Activated CD4-positive, alpha-beta T cell treated with anti-CD3 and anti-CD28 coated beads for 1 hour (primary cell): Measurements from ENCODE around the gene GYG2.
A peak's percentile ranks its signal among the peaks of the same experiment; 100 is the strongest.
"Not testable (repeated sequence)": the region's sequence is repeated elsewhere in the genome, so short reads cannot be mapped to it uniquely, and the experiment has no call there.

Experiments used
- DNase-seq: peaks from one replicate; pipeline ENCODE4 v3.0.0-alpha.2; 2020

The GYG2 gene

DNA sequence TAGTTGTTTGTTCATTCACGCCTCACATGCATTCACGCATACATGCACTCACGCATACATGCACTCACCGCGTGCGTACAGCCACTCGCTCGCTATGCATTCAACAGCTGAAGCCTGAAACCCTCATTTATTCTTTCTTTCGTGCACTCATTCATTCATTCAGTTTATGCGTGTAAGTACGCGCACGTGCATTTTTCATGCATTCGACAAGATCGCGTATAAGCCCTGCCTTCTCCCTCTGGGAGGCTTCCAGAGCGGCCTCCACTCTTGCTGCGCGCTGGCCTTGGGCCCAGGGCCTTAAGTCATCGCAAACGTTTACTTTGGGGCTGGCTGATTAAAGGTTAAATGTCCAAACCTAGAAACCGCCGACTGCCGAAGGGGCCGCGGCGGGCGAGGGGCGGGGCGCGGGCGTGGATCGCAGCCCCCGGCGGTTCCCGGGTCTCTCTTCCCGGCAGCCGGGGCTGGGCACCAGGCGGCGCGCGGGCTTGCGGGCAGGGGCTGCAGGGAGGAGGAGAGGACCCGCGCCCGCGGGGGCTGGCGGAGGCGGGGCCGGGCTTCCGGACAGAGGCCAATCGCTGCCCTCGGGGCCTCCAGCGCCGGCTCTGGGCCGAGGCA, at the start of gene GYG2:
GYG2 (plus strand) TSS at position 587 of the 615 bp plus-strand sequence. CDS start 1,259 bp downstream, outside the sequence.
- DNase-seq, result no peak

DNA sequence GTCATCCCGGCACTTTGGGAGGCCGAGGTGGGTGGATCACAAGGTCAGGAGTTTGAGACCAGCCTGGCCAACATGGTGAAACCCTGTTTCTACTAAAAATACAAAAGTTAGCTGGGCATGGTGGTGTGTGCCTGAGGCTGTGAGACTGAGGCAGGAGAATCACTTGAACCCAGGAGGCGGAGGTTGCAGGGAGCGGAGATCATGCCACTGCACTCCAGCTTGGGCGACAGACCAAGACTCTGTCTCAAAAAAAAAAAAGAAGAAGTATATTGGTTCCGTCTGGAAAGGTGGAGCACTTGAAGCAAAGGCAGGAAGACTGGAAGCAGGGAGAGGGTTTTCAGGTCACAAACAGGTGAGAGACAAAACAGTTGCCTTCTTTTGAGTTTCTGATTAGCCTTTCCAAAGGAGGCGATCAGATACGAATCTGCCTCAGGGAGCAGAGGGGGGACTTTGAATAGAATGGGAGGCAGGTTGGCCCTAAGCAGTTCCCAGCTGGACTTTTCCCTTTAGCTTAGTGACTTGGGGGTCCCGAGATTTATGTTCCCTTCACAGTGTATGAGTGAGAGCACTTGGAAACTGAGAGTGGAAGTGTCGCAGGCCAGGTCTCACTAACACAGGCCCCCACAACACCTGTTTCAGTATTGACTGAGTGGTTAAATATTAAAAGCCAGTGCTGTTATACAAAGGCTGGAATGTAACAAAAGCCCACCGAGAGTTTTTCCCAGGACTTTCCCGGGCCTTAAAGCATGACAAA, 48.1 kb upstream of the GYG2 start:
- DNase-seq, result not testable (repeated sequence)

DNA sequence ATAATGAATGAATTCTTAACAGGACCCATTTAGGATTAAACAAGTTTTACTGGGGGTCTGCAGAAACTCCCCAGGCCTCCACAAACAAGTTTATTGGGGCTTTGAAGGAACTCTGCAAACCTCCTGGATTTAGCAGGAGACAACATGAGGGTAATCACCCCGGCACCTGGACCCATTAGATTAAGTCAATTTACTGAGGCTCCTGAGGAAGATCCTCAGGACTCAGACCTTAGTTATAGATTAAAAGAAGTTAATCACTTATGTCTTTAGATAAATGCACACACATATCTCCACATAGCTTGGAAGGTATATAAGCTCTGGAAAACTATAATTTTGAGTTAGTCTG, 47.5 kb upstream of the GYG2 start:
- DNase-seq, result no peak

DNA sequence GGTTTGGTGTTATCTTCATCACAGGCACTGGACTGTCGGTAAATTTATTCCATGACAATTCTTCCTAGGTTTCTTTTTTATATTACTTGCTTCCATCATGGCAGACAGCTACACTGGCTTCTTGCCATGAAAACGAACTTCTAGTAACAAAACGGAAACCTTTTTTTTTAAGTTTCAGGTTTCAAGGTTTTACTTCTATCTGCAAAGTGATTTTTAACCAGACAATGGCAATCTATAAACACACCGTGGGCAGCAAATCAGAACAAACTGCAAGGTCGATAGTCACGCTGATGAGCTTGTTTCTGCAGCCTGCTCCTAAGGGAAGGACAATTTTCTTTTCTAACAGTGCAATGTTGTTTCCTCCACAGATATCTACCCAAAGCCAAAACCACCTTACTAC, 47.0 kb upstream of the GYG2 start:
- no peak for DNase-seq

DNA sequence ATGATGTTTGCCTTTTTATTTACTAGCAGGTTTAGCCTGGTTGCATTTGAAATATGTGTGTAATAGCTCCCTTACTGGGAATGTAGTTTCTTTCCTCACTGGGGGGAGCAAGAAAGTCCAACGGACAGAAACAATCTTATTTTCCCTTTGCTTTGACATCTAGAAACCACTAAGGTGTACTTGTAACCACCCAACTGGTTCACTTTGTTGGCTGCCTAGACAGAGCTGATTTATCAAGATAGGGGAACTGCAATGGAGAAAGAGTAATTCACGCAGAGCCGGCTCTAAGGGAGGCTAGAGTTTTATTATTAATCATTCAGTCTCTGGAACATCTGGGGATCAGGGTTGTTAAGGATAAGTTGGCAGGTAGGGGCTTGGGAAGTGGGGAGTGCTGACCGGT, 46.6 kb upstream of the GYG2 start:
- DNase-seq, result no peak

DNA sequence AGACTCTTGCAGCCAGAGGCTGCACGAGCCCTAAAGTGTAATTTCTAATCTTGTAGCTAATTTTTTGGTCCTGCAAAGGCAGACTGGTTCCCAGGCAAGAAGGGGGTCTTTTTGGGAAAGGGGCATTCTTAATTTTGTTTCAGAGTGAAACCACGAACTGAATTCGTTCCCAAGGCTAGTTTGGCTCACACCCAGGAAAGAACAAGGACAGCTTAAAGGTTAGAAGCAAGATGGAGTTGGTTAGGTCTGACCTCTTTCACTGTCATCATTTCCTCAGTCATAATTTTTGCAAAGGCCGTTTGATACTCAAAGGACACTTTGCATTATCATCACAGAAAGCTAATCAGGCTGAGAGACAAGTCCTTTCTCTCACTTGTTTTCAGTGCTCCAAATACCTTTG, 46.0 kb upstream of the GYG2 start:
- DNase-seq, result no peak

DNA sequence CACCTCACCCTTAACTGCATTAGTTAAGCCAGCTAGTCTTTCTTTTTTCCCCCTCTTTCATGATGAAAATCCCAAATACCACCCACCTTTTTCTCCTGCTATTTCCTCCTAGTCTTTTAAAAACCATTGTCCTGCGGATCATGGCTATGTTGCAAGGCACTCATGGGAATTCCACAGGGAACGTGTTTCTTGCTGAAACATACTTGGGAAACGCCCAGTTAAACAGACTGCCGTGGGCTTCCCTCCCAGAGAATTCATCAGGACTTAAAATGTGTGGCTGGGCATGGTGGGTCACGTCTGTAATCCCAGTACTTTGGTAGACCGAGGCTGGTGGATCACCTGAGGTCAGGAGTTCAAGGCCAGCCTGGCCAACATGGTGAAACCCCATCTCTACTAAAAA, 44.7 kb upstream of the GYG2 start:
- no peak for DNase-seq

DNA sequence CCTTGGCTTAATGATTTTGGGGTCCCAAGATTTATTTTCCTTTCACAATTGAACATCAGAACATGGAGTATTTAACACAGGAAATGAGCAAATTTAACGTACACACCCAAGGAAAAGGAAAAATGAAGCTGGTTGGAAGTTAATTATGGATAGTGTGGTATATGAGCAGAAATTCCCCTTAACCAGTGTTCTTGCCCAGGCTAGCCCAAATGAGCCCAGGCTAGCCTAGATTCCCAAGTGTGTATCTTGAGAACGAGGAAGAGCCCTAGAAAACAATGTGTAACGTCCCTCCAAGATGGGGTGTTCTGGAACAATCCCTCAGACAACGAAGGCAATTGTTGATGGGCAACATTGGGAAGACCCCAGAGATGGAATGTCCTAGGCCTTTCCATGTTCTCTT, 43.2 kb upstream of the GYG2 start:
- DNase-seq, result no peak

DNA sequence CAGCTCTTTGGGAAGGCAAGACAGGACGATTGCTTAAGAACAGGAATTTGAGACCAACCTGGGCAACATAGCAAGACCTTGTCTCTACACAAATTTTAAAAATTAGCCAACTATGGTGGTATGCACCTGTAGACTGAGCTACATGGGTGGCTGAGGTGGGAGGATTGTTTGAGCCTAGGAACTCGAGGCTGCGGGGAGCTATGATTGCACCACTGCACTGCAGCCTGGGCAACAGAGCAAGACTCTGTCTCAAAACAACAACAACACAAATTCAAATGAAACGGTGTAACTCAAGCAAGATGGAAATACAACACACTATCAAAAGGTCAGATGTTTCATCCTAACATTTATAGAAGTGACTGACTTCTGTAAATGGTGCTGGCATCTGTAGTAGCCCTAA, 39.8 kb upstream of the GYG2 start:
- DNase-seq, result no peak

DNA sequence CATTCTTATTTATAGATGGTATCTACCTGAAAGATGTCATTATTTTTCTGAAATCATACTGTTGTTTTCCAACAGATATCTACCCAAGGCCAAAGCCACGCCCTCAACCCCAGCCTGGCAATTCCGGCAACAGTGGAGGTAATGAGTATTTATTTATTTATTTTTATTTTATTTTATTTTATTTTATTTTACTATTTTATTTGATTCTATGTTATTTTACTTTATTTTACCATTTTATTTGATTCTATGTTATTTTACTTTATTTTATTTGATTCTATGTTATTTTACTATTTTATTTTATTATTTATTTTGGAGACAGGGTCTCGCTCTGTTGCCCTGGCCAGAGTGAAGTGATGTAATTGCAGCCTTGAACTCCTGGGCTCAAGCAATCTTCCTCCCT, 39.2 kb upstream of the GYG2 start:
- no peak for DNase-seq

DNA sequence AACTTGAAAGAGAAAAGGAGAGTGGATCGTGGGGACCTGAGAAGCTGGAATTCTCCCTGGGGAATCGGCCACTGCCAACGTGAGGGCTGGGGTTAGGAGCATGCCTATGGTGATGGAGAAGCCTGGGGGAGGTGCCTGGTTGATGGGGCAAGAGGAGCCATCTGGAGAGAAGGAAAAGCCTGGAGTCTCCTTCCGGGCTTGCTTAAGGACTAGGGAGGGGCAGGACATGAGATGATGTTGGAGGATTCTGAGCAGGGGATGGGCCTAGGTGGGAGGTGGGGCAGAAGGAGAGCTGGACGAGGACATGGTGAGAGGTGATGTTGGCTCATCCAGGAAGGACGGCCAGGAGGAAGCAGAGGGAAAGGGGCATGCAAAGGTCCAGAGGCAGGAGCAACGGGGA, 35.0 kb upstream of the GYG2 start:
- no peak for DNase-seq

DNA sequence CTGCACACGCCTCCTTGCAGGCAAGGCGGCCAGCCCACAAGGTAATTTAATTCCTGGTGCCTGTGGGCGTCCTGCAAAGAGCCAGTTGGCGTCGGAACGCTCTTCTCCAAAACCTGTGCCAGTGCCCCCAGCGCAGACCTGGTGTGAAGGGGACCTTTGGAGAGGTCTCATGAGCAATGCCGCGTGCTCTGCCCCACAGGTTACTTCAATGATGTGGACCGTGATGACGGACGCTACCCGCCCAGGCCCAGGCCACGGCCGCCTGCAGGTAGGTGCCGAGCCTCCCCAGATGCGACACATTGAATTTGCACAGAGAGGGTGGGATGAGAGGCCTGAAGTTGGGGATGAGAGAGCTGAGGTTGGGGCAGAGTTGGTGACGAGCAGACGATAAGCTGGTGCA, 34.4 kb upstream of the GYG2 start:
- no peak for DNase-seq

DNA sequence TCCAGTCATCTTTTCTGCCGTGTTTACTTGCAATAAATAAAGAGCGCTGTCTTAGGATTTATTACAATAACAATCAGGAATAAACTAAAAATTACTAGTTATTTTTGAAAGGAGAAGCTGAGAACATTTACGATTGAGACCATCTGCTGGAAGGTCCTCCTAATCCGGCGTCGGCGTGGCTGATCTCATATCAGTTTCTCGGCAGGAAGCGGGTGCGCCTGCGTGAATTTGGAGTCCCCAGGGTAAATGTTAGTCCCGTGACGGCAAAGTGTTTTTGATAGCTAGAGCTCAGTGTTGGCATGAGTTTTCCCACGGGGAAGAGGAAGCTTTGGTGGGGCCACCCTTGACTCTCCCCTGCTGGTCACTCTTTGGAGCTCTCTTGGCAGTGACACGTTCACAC, 31.9 kb upstream of the GYG2 start:
- DNase-seq, result not testable (repeated sequence)

DNA sequence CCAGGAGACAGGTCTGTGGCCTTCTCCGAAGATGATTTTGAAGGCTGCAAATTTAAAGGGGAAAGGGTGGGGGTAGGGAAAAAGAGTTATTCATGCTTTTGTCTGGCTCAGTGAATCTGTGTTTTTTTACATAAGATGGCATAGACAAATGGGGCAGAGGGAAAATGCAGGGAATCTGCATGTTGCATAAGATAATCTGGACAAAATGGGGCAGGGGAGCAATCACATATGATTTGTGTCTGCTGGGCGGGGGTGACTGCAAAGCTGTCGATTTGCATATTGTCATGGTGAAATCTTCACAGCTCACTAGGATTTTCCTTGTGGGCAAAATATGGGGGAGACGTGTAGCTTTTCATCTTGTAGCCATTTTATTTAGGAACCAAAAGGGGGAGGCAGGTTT, 29.4 kb upstream of the GYG2 start:
- DNase-seq, result no peak

DNA sequence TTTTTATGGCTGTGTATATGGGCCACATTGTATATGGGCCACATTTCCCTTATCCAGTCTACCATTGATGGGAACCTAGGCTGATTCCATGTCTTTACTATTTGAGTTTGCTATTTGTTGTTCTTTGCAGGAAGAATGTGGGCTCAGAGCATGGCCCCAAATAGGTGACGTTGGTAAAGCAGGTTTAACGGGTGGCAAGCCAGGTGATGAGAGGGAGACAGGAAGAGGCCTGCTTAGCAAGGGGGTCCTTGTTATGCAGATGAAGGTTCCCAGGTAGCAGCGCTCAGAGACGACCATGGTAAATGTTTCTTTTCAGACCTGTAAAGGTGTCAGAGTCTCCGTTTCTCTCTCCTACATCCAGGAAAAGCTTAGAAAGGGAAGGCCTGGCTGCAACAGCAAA, 28.8 kb upstream of the GYG2 start:
- DNase-seq, result not testable (repeated sequence)

DNA sequence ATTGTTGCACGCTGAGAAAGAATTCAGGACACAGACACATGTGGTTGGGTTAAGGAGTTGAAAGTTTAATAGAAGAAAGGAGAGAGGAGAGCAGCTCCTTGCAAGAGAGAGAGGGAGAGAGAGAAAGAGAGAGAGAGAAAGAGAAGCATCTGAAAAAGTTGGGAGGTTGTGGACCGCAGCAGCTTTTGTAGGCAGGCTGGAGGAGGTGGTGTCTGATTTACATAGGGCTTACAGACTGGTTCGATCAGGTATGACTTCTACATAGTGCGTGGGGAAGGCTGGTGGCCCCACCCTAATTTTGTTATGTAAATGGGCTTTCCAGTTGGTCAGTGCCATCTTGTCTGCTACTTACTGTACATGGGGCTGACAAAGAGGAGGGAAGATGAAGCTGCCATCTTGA, 27.5 kb upstream of the GYG2 start:
- DNase-seq, result no peak

DNA sequence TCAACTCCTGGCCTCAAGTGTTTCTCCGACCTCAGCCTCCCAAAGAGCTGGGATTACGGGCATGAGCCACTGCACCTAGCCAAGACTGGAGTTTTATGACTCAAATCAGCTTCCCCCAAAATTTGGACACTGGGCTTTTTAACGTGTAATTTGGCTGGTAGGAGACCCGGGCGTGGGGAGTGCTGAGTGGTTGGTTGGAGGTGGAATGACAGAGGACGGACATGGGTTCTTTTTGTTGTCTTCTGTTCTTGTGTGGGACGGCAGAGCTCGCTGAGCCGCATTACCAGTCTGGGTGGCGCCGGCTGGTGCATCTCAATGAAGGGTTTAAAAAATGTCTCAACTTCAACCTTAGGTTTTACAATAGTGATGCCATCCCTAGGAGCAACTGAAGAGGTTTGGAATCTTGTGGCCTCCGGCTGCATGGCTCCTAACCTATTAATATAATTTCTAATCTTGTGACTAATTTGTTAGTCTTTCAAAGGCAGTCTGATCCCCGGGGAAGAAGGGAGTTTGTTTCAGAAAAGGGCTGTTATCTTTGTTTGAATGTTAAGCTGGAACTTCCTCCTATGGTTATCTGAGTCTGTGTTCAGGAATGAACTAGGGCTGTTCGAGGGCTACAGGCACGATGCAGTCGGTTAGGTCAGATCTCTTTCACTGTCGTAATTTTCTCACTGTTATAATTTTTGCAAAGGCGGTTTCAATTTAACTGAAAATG, 26.2 kb upstream of the GYG2 start:
- not testable (repeated sequence) for DNase-seq

DNA sequence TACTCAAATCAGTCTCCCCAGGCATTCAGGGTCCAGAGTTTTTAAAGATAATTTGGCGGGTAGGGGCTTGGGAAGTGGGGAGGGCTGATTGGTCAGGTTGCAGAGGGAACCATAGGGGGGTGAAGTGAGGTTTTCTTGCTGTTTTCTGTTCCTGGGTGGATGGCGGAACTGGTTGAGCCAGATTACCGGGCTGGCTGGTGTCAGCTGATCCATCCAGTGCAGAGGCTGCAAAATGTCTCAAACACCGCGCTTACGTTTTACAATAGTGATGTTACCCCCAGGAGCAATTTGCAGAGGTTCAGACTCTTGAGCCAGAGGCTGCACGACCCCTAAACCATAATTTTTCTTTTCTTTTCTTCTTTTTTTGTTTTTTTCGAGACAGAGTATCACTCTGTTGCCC, 25.2 kb upstream of the GYG2 start:
- DNase-seq, result not testable (repeated sequence)

DNA sequence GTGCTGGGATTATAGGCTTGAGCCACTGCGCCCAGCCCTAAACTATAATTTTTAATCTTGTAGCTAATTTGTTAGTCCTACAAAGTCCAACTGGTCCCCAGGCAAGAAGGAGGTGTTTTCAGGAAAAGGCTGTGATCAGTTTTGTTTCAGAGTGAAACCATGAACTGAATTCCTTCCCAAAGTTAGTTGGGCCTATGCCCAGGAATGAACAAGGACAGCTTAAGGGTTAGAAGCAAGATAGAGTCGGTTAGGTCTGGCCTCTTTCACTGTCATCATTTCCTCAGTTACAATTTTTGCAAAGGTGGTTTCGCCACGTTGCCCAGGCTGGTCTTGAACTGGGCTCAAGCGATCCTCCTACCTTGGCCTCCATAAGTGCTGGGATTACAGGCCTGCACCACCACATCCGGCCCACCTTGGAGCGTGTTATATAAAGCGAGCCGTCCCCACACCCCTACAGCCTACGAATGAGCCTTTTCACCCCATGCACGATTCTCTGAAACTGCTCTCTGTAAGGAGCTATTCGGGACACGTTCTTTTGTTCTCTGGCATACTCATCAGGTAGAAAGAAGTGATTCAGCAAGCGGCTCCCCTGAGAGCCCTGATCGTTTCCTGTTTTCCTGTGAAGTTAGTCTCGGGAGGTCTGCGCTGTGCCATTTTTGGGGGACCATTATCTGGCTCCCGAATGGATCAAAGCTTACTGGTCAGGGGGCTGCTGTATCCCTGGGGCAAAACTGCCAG, 24.5 kb upstream of the GYG2 start:
- DNase-seq, result not testable (repeated sequence)

DNA sequence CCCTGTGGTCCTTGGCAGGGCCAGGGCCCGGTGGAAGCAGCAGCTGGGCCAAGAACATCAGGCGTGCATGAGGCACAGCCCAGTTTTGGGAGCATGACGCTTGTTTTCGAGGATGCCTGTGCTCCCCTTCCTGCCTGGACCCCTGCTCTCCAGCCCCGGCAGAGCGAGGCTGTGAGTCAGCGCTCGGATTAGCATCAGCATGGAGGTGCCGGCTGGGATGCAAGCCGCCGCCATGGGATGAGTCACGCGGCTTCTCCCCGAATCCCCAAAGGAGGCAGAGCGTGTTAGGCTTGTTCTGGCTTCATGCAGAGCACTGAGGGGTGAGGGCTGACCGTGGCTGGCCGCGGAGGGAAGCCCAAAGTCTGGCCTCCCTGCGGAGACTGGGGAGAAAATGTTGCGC, 23.9 kb upstream of the GYG2 start:
- DNase-seq, result not testable (repeated sequence)

DNA sequence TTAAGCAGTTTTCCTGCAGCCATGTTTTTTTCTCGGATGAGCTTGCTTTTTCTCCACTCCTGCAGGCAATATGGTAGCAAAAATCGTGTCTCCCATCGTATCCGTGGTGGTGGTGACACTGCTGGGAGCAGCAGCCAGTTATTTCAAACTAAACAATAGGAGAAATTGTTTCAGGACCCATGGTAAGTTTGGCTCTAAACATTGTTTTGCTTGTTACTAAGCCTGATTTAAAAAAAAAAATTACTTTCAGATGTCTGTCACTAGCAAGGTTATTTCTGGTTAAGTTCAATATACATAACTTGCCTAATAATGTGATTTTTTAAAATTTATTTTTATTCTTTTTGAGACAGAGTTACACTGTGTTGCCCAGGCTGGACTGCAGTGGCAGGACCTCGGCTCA, 17.5 kb upstream of the GYG2 start:
- DNase-seq, result no peak

DNA sequence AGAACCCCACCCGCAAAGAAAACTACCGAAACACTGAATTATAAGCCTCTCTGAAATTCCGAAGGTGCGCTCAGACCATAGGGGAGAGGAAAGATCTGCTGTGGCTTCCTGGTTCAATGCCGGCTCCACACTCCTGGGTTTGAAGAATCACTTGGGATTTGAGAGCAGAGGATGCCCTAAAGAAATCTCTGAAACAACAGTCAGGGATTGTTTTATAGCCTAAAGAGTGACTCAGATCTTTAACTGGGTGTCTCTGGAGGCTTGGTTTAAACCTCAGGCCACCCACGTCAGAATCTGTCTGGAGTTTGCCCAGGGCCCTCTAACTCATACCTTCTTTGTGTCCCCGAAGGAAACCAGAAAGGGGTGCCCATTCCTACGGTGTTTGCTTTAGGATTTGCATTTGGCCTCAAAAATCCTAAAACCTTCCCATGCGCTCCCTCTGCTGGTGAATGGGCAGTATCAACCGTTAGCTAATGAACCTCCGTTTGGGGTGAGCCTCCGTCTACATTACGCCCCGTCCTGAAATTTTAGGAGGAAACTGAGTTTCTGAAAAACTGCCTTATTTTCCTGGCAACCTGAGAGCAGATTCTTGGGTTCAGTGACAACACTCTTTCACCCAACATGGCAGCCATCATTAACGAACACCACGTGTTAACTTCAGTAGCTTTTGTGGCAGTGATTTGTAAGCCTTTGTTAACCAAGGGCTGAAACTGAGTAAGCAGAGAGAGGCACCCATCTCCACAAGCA, 16.4 kb upstream of the GYG2 start:
- DNase-seq, result peak; percentile 10

DNA sequence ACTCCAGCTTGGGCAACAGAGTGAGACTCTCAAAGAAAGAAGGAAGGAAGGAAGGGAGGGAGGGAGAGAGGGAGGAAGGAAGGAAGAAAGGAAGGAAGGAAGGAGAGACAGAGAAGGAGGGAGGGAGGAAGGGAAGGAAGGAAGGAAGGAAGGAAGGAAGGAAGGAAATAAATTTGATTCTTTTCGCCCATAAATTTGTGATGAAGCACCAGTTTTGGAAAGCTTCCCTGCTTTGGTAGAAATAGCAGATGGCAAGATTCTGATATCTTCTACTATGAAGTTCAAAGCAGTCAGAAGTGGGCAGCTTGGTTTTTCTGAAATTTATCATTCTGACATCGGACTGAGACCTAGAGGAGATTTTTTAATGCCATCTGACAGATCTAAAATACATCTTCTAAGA, 11.7 kb upstream of the GYG2 start:
- no peak for DNase-seq
